ENCODE data around the gene RFX7.

RFX7 gene

GRCh38 chr15:56074481-56075265, 169.0 kb downstream of the RFX7 start:
- H3K4me3 ChIP-seq (ENCODE audit: low read depth in 1 of 2, low read length in 1 of 2), result no peak overlapping the region
- no peaks in the 10 kb centered on the region for H3K36me3 ChIP-seq
- H3K9me3 ChIP-seq, result no peaks in the 10 kb centered on the region
- H3K4me1 ChIP-seq (ENCODE audit: control insufficient read depth in 1 of 2, insufficient read depth in 1 of 2, low read depth in 1 of 2, low read length in 1 of 2), result no peaks in the 10 kb centered on the region
- TF ChIP-seq, protein P1, sequence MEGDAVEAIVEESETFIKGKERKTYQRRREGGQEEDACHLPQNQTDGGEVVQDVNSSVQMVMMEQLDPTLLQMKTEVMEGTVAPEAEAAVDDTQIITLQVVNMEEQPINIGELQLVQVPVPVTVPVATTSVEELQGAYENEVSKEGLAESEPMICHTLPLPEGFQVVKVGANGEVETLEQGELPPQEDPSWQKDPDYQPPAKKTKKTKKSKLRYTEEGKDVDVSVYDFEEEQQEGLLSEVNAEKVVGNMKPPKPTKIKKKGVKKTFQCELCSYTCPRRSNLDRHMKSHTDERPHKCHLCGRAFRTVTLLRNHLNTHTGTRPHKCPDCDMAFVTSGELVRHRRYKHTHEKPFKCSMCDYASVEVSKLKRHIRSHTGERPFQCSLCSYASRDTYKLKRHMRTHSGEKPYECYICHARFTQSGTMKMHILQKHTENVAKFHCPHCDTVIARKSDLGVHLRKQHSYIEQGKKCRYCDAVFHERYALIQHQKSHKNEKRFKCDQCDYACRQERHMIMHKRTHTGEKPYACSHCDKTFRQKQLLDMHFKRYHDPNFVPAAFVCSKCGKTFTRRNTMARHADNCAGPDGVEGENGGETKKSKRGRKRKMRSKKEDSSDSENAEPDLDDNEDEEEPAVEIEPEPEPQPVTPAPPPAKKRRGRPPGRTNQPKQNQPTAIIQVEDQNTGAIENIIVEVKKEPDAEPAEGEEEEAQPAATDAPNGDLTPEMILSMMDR (IDR thresholded peaks at IDR 0.05), result no peak
- H3K27me3 ChIP-seq, result no peaks in the 10 kb centered on the region
- no peak overlapping the region for H3K27ac ChIP-seq

DNA sequence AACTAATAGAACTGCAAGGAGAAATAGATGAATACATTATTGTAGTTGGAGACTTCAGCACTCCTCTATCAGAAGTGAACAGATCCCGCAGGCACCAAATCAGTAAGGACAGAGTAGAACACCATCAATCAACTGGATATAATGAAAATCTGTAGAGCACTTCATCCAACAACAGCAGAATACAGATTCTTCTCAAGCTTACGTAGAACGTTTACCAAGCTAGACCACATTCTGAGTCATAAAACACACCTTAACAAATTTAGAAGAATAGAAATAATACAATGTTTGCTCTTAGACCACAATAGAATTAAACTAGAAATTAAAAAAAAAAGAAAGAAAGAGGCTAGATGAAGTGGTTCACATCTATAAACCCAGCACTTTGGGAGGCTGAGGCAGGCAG, 179.5 kb downstream of the RFX7 start:
- H3K4me3 ChIP-seq (ENCODE audit: low read depth in 1 of 2, low read length in 1 of 2), result no peak overlapping the region
- no peaks in the 10 kb centered on the region for H3K4me1 ChIP-seq (ENCODE audit: control insufficient read depth in 1 of 2, insufficient read depth in 1 of 2, low read depth in 1 of 2, low read length in 1 of 2)
- H3K27me3 ChIP-seq, result no peaks in the 10 kb centered on the region
- H3K9me3 ChIP-seq, result no peaks in the 10 kb centered on the region
- no peaks in the 10 kb centered on the region for H3K36me3 ChIP-seq
- no peak overlapping the region for H3K27ac ChIP-seq
- TF ChIP-seq, protein P1 (IDR thresholded peaks at IDR 0.05), result no peak

DNA sequence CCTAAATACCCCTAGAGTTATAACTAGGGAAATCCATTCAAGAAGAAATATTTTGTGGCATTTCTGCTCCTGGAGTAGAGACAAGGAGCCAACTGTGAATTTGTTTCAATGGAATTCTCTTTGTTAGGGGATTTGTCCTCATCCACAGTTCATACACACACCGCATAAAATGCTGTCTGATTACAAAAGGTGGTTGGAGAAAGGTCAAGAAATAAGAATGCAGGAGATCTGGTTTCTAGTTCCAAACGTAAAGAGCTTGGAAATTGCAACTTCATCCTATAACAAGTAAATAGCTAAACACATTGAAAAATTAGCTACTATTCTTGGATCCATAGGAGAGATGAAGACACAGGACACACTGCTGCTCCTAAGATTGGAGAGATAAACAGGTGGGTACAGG, 184.0 kb downstream of the RFX7 start:
- TF ChIP-seq, protein P1 (IDR thresholded peaks at IDR 0.05), result no peak
- no peaks in the 10 kb centered on the region for H3K4me1 ChIP-seq (ENCODE audit: control insufficient read depth in 1 of 2, insufficient read depth in 1 of 2, low read depth in 1 of 2, low read length in 1 of 2)
- no peaks in the 10 kb centered on the region for H3K36me3 ChIP-seq
- H3K9me3 ChIP-seq, result no peaks in the 10 kb centered on the region
- H3K4me3 ChIP-seq (ENCODE audit: low read depth in 1 of 2, low read length in 1 of 2), result no peak overlapping the region
- no peak overlapping the region for H3K27ac ChIP-seq
- H3K27me3 ChIP-seq, result no peaks in the 10 kb centered on the region

- H3K4me3 ChIP-seq (ENCODE audit: low read depth in 1 of 2, low read length in 1 of 2), result no peak overlapping the region
- no peaks in the 10 kb centered on the region for H3K9me3 ChIP-seq
- H3K27me3 ChIP-seq, result no peaks in the 10 kb centered on the region
- H3K4me1 ChIP-seq (ENCODE audit: control insufficient read depth in 1 of 2, insufficient read depth in 1 of 2, low read depth in 1 of 2, low read length in 1 of 2), result no peaks in the 10 kb centered on the region
- H3K27ac ChIP-seq, result no peak overlapping the region
- TF ChIP-seq, protein P1 (IDR thresholded peaks at IDR 0.05), result no peak
- no peaks in the 10 kb centered on the region for H3K36me3 ChIP-seq
Observed at GRCh38 chr15:56058986-56059385, 184.7 kb downstream of the RFX7 start.

- Histone ChIP-seq H3K27me3 (no peaks in the 10 kb centered on the region), H3K4me1 (ENCODE audit: control insufficient read depth in 1 of 2, insufficient read depth in 1 of 2, low read depth in 1 of 2, low read length in 1 of 2) (no peaks in the 10 kb centered on the region), H3K4me3 (ENCODE audit: low read depth in 1 of 2, low read length in 1 of 2) (no peak overlapping the region), H3K36me3 (no peaks in the 10 kb centered on the region), H3K9me3 (no peaks in the 10 kb centered on the region), H3K27ac (no peak overlapping the region)
- TF ChIP-seq, protein P1 (IDR thresholded peaks at IDR 0.05), result no peak
Observed at GRCh38 chr15:56056626-56057025, 187.1 kb downstream of the RFX7 start.
